ENCODE measurements around the gene DDX1.

DNA sequence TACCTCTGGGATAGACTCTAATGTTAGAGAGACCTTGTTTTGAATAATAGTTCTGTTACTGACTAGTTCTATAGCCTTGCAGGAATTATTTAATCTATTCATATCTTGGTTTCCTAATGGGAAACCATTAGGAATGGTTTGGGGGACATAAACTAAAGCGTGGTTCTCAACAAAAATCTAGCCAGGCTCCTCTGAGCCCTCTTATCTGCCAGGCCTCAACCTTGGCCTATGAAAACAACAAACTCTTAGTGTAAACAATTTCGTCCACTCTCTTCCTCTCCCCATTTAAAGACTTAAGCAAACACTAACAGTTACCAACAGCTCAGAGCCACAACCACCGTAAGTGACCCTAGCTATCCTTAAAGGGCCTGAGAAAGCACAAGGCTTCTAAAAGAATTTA is 19.9 kb upstream of the DDX1 start:
- TF ChIP-seq, protein P1, sequence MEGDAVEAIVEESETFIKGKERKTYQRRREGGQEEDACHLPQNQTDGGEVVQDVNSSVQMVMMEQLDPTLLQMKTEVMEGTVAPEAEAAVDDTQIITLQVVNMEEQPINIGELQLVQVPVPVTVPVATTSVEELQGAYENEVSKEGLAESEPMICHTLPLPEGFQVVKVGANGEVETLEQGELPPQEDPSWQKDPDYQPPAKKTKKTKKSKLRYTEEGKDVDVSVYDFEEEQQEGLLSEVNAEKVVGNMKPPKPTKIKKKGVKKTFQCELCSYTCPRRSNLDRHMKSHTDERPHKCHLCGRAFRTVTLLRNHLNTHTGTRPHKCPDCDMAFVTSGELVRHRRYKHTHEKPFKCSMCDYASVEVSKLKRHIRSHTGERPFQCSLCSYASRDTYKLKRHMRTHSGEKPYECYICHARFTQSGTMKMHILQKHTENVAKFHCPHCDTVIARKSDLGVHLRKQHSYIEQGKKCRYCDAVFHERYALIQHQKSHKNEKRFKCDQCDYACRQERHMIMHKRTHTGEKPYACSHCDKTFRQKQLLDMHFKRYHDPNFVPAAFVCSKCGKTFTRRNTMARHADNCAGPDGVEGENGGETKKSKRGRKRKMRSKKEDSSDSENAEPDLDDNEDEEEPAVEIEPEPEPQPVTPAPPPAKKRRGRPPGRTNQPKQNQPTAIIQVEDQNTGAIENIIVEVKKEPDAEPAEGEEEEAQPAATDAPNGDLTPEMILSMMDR (IDR thresholded peaks at IDR 0.05; ENCODE audit: low read depth, low read length) = no peak
- TF ChIP-seq MYC (IDR thresholded peaks at IDR 0.05; ENCODE audit: low read depth, low read length) = no peak
- TF ChIP-seq POLR2A (IDR thresholded peaks at IDR 0.05; ENCODE audit: extremely low read depth, insufficient read length) = no peak
